NCI-H2029 treated with DMSO at 0.1 percent for 48 hours (cell line): Measurements from ENCODE around the gene RNF215.
A peak's percentile ranks its signal among the peaks of the same experiment; 100 is the strongest.
"Not testable (repeated sequence)": the region's sequence is repeated elsewhere in the genome, so short reads cannot be mapped to it uniquely, and the experiment has no call there.

Source experiments
- DNase-seq: peaks from one replicate; lab custom pipeline; 2025; lab: John Stamatoyannopoulos, UW

The RNF215 gene

DNA sequence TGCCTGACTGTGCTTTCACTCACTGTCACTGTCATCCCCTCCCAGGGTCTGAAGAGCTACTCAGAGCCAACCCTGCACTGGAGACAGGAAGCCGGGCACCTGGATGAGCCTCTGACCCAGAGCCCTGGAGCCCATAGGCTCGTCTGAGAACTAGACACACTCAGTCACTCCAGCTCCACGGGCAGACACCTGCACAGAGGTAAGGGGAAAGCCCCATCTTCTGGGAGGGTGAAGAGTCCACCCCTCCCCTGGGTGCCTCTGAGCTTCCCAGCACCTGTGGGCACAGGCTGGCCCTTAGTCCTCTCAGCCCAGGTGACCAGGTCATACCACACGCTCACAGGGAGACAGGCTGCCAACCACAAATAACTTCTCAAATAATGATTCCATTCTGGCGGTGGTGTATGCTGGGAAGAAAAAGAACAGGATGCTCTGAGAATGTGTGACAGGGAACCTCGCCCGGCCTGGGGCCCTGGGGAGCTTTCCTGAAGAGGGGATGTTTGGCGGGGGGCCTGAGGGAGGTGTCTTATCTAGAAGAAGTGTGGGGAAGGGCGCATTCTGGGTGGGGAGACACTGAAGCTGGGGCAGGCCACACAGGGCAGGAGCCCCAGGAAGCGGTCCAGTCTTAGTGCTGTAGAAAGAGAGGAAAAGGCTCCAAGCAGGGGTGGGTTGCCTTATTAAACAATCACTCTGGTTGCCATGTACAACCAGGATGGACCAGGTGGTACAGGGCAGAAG, 25.1 kb downstream of the RNF215 start:
- no peak for DNase-seq

DNA sequence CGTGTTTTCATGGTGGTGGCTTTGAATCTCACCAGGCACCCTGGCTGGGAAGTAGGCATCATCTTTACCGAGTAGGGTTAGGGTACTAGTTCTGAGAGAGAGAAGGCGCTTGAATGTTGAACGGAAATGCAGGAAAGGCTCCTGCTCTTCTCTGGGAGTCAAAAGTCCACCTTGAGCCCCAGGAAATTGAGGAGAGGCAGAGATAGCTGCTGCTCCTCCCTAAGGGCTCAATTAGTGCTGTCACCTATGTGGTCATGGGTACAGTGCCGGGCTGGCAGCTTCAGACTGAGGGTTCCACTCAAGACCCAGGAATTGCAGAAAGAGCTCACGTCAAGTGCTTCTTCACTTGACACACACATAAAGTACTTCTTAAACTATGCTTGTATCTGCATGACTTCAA, 28.7 kb downstream of the RNF215 start:
- DNase-seq = no peak

DNA sequence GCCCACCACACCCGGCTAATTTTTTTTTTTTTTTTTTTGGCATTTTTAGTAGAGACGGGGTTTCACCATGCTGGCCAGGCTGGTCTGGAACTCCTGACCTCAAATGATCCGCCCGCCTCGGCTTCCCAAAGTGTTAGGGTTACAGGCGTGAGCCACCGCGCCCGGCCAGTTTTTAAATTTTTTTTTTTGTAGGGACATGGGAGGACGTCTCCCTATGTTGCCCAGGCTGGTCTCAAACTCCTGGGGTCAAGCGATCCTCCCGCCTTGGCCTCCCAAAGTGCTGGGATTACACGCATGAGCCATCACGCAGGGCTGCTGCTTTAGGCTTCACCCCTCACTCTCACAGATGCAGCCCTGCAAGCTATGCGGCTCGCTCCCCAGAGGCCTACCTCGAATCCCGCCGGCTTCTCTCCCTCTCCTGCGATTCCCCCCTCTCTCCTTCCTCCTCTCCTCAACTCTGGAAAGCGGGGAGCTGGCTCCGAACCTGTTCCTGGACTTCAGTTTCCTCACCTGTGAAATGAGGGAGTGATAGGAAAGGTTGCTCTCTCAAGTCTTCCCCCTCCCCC, 29.5 kb downstream of the RNF215 start:
- DNase-seq = no peak

DNA sequence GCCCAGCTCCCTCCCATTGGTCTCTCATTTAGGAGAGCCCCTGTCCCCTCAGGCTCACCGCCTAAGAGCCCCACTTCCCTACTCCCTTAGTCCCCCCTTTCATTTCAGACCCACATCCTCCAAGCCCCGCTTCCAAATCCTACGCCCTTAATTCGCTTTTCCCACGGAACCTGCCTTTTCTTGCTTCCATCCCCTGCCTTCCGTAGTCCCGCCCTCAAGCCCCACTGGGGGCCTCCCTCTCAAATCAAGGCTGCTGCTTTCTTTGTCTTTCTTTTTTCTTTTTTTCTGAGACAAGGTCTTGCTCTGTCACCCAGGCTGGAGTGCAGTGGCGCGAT, 30.0 kb downstream of the RNF215 start:
- DNase-seq = no peak

DNA sequence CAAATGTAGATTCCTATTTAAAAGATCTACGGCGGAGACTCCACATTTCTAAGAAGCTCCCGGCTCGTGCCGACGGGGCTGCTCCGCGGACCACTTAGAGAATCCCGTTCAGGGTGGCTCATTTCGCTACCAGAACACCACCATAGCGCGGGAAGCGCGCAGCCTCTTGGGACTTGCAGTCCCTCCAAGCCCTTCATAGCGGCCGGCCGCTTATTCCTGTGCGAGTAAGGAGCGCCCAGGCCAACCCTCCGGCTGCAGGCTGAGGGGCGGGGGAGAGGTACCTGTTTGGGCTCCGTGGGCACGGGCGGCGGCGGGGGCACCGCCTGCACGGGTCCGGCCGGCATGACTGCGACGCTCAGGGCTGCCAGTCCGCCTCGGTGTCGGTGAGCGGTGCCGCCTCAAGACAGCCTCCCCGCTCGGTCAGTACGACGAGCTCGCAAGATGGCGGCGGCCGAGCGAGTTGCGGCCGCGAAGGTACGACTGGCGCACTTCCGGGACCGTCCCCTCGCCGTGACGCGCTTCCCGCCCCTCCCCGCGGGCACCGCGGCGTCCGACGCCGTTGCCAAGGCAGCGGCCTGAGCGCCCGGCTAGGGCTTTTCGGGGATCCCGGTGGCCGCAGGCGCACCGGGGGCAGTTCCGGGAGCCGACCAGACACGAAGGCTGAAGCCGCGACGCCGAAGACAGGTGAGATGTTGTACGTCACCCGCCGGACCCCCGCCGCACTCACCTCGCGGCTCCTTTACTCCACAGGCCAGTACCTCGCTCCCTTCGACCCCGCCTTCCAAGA, 30.6 kb downstream of the RNF215 start, which contains the start of the genes CCDC157 and SF3A1:
Gene CCDC157, plus strand, starts transcription at position 559 of the 787 bp plus-strand sequence. CDS start 8,994 bp downstream, outside the sequence.
Gene SF3A1, minus strand, starts transcription at position 446 of the 787 bp plus-strand sequence. Its CDS starts 102 bp downstream, at position 344.
- DNase-seq = peak; percentile 39

DNA sequence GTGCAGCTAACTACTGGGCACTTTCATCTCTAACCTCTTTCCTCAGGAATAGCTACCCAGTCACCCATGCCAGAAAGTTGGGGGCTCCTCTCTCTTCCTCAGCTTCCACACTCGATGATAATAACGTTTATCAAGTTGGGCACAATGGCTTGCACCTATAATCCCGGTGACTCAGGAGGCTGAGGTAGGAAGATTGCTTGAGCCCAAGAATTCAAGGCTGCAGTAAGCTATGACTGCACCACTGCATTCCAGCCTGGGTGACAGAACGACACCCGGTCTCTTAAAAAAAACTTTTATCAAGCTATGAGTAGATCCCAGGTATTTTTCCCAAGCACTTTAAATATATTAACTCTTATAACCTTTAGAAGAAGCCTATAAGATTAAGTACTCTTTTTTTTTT, 32.6 kb downstream of the RNF215 start:
- no peak for DNase-seq

DNA sequence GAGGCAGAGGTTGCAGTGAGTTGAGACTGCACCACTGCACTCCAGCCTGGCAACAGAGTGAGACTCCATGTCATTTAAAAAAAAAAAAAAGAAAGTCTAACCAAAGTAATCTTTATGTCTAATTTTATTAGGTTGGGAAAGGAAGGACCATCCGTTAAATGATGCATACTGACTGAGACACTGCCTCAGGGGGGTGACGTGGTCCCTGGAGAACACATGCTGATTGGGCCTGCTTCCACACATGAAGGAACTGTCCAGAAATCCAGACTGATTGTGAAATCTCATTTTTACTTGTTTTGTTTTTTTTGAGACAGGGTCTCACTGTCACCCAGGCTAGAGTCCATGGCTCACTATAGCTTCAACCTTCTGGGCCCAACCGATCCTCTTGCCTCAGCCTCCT, 36.0 kb downstream of the RNF215 start:
- DNase-seq = no peak

DNA sequence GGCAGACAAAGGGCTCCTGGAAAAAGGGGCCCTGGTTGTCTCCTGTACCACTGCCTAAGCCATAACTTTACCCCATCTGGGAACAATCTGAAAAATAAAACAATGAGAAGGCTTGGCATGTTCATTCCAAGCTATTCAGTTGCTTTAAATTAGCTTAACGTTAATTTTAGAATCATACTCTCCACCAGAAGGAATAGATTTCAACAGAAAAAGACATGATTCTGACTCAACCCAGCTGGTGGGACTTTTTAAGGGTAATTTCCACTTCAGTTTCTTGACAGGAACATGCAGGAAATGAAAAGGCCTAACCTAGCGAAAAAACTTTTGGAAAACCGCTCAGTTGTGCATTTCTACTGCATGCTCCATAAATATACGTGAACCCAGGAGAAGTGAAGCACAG, 38.4 kb downstream of the RNF215 start:
- no peak for DNase-seq

DNA sequence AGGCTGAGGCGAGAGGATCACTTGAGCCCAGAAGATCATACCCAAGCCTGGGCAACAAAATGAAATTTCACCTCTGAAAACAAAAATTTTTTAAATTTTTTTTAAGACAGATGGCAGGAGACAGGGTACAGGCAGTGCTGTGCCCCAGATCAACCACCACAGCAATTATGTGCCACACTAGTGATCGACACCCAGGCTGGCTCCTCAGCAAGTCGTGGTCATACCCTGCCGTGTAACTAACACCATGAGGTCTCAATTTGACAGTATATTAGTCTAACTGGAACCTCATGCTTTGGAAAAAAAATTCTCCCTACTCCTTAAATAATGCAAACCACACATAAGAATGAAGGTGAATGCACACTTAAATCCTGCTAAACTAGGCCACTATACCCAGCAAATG, 38.8 kb downstream of the RNF215 start:
- DNase-seq = no peak

DNA sequence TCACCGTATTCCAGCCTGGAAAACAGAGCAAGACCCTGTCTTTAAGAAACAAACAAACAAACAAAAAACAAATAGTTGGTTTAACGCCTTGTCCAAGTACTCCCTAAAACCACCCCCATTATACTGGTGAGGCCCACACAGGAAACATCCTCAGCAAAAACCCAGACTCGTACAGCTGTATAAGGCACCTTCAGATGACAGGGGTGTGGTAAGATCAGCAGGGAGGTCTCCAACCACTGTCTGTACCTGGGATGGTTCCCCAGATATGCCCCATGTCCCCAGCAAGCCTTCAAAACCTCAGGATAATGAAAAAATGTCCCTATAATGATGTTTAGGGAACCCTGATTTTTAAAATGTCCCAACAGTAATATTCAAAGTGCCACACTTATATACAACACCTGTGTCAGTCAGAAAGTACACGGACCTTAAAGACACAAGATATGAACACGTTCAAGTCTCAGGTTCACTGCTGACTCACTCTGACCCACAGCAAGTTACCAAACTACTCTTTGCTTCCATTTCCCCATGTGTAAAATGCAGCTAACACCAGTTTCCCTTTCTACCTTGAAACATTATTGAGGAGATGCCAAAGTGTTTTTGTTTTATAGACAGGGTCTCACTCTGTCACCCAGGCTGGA, 39.8 kb downstream of the RNF215 start:
- no peak for DNase-seq

DNA sequence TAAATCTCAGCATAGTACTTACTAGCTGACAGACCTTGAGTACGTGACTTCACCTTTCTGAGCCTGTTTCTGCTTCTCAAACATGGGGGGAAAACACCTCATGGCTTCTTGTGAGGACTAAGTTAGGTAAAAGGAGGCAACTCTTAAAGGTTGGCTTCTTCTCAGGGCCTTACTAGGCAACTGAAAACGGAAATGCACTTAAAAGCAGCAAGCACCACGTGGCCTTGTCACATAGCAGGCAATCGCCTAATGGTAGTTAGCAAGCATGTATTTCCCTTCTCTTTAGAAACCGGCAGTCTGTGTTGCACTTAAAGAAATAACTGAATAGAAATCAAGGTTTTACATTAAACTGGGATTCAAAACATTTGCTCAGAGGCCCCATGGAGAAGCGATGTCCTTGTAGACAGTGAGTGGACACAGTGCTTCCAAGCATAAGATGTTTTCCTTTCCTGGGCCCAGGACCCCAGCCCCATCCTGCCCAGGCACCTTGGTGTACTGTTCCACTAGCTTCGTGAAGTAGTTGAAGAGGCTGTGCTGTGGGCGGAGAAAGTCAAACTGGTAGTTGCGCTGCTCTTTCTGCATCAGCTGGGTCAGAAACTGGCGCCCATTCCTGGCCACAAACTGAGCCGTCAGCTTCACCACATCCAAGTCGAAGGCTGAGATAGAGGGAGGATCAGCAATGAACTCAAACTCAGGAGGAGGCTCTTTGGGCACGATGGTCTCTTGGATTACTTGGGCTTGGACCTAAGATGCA, 42.6 kb downstream of the RNF215 start:
- no peak for DNase-seq

DNA sequence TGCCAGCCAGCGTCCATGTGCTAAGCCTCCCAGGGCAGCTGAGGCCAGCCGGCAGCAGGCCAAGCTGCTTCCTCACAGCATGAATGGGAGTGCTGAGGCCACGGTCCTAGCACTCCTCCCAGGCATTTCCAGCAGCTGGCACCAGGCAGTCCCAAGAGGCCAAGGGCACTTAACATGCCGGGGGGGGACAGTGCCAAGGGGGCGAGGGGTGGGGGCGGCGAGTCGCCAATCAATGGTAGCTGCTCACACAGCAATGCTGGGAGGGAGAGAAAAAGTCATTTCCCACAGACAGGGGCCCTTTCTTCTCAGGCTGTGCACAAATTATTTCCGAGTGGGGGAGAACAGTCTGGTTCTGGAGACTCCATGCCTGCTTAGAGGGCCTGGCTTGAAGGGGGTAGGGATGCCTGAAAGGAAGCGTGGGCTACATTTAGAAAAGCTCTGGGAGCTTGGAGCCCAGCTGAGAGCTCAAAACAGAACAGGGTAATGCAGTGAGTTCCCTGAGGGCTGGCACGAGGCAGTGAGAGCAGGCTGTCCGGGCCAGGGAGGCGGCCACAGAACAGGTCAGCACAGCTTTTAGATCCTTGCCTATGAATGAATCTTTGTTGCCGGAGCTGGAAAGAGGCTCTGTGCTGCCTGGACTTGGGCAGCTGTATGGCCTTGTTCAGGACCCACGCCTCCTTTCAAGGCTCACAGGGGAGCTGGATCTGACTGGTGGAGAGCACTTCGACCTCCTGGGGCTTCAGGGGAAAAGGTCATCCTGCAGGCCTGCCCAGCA, 46.1 kb downstream of the RNF215 start:
- no peak for DNase-seq

DNA sequence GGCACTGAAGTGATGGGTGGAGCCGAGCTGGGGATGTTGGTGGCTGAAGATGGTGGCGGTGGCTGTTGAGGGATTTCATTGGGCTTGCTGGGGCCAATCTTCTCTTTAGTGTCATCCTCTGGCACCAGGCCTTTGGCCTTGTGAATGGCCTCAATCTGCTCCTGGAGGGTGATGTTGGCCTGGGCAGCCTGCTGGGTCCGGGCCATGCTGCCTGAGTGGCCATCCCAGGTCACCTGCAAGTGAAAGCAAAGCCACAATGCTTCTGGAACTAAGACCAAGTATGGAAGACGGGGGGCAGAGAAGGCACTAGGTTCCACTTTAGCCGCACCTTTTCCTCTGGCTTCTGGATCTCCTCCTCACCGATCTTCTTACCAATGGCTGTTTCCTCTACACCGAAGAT, 48.4 kb downstream of the RNF215 start:
- DNase-seq = no peak

DNA sequence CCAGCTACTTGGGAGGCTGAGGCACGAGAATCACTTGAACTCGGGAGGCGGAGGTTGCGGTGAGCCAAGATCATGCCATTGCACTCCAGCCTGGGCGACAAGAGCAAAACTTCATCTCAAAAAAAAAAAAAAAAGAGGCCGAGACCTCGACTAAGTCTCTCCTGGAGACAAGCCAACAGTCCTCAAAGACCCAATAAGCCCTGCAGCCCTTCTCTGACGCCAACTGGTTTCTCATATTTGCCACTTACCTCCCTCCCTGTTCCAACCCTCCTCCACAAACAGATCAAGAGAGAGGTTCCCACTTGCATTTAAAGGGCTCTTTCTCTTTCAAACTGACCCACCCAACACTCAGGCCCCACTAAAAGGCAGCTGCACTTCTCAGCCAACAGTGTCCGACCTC, 48.9 kb downstream of the RNF215 start:
- DNase-seq = not testable (repeated sequence)

DNA sequence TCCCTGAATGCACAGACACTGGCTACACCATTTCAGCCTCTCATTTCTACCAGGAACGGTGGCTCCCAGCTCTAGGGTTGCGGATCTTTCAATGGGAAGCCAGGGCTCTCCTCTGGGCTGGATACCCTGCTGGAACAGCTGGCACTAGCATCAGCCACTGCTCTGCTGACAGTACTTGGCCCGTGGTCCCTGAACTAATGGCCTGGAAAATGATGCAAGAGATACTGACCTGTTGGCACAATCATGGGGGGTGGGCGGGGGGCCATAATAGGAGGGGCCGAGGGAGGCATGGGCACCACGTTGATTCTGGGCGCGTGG, 49.8 kb downstream of the RNF215 start:
- DNase-seq = no peak

DNA sequence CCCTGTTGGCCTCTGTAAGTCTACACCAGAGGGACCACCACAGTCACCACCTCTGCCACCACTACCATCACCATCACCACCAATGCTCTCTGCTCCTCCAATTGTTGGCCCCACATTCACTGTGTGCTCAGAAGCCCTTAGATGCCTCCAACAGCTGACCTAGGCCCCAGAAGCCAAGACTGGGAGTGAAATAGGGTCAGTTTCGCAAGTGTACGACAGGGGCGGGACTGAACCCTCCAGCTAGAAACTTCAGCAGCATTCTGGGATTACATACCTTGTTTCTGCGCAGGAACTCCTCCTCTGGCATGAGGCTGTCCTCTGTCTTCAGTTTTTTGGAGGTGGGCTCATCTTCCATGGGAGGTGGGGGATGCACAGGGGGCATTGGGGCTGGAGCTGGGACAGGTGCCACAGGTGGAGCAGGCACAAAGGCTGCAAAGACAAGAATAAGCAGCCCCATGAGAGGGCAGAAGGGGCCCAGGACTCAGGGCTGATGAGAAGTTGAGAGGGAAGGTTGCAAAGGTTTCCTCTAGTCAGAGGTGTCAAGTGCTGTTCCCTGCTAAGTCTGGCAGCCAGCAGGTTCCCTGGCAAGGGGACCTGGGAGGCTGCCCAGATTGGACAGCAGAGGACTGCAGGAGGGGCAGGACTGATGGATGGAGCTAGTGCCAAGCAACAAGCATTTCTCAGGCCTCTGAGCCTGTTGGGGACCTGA, 50.3 kb downstream of the RNF215 start:
- no peak for DNase-seq

DNA sequence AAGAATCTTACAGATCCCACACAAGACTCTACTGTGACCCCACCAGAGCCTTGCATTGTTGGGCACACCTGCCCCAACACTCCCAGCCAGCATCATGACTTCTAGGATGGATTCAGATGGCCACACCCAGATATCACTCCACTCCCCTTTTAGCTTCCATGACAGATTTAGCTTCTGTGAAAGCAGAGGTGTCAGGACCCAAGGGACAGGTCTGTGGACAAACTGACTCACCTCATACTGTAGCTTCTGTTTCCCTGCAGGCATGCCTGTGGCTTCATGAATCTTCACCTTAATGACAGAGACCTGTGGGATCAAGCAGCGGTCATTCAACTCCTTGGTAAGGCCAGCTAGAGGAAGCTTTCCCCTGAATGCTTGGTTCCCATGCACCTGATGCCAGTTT, 52.0 kb downstream of the RNF215 start:
- DNase-seq = no peak

DNA sequence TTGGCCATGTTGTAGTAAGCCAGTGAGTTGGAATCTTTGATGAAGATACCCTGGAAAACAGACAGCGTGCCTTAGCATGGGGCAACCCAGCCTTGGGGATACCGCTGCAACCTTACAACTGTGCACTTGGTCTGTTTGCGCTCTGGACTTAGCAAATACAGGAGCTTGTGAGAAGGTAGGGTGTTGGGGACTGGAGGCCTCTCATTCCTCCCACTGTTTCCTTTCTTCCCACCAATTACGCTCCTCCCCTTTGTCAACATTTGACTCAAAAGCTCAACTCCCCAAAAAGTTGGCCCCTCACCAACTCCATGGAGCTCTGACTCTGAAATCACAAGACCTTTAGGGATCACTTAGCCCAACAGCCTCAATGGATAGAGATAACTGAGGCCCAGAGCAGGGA, 52.6 kb downstream of the RNF215 start:
- no peak for DNase-seq

DNA sequence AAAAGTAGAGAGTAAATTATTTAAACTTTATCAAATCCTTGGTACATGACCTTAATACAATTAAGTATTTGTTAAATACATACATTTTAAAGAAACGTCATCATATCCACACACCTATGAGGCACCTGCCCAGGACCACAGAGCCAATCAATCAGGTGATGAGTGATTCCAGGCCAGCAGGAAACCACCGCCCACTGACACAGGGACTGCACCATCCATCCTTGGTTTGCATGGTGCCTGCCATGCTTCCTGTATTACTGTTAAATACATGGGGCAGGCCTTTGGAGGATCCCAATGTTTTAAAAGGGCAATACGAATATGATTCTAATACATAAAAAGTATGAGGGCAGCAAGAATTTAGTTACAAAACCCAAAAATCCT, 53.5 kb downstream of the RNF215 start:
- DNase-seq = no peak

DNA sequence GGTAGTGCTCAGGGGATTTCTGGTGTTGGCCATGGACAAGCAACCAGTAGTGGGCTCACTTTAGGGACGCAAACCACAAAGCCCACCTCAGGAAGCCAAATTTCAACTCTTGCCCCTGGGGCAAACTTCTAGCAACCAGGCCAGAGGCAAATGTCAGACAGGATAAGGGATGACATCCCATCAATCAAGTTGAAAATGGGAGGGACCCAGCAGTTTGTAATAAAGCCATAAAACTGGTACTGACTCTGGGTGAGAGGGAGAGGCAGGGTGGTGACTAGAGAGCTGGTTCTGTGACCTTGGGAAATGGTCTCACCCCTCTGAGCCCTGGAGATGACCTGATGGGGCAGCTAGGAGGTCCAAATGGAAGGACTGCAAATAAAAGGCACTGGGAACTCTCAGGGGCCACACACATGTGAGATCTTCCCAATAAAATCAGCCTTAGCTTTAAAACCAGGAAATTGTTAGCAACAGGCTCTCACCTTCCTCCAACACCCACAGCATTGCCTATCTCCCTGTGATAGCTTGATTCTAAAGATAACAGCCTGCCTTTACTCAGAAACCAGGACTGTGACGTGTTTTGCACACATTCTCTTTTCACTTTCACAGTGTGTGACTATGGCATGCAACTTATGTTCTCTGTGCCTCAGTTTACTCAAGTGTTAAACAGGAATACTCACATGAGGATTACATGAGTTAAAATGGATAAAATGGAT, 54.1 kb downstream of the RNF215 start:
- no peak for DNase-seq
